ENCODE measurements around the gene PCNX2. TPM values are rescaled to one million over a fixed set of nuclear protein-coding genes. Genes with fewer than 3 reads are reported as not detected.

Gene PCNX2
- total and polyA plus RNA-seq, 2 donors (not counting 1 experiment from before 2014, with no cell fraction given): 17.6 to 34.7 TPM

DNA sequence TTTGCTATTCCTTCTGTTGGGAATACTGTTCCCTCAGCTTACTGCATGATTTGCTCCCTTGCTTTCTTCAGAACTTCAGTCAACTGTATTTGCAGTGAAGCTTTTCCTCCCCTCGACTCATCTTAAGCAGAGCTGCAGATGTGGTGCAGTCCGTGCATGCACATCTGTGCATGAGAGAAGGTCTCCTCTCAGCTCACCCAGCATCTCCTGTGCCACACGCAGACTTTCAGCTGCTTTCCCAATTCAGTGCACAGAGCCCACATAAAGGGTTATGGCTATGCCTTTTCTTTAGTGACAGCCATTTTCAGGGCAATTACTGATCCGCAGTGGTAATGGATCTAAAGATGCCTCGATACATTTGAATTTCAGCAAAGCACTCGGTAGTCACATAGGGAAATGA lies 358.6 kb downstream of the PCNX2 start:
- no peak overlapping the region for H3K27ac Mint-ChIP-seq
- Histone ChIP-seq H3K4me1 (ENCODE audit: control insufficient read depth in 2 of 2, insufficient read depth in 2 of 2, low read length in 2 of 2) (no peaks in the 10 kb centered on the region), H4K20me1 (ENCODE audit: control insufficient read depth, insufficient read depth, low read length, poor library complexity, severe bottlenecking) (no peaks in the 10 kb centered on the region), H3K27ac (ENCODE audit: low read length in 2 of 2) (no peak overlapping the region), H3K36me3 (replicated peaks in 1 of 2; ENCODE audit: control extremely low read depth in 1 of 2, control insufficient read depth in 1 of 2, extremely low read depth in 1 of 2, insufficient read depth in 2 of 2, low read length in 1 of 2) (no peaks in the 10 kb centered on the region), H3K9ac (ENCODE audit: low read length) (no peak overlapping the region), H3K4me3 (ENCODE audit: control extremely low read depth in 1 of 5, extremely low read depth in 1 of 5, insufficient read depth in 1 of 5, low read depth in 2 of 5, low read length in 4 of 5) (no peak overlapping the region), H3K79me2 (ENCODE audit: control insufficient read depth, insufficient read depth, low read length) (no peaks in the 10 kb centered on the region), H3K9me3 (ENCODE audit: control extremely low read depth in 1 of 3, control insufficient read depth in 2 of 3, insufficient read depth in 1 of 3, low read length in 2 of 3) (no peaks in the 10 kb centered on the region), H2AFZ (ENCODE audit: insufficient read depth, low read depth, low read length, poor library complexity, severe bottlenecking) (no peak overlapping the region), H3K27me3 (replicated peaks in 1 of 4; ENCODE audit: control extremely low read depth in 1 of 4, control insufficient read depth in 3 of 4, insufficient read depth in 4 of 4, low read length in 3 of 4) (peaks cover 0 to 2% (median 0%) of the 10 kb centered on the region in 4 experiments), H3K4me2 (replicated peaks; ENCODE audit: low read depth, low read length, poor library complexity, severe bottlenecking) (no peak overlapping the region)
- 100% methylated on average over 5 of the region's 6 CpGs for WGBS (ENCODE audit: insufficient coverage)
- POLR2A ChIA-PET: no interaction called here
- CTCF ChIA-PET: no interaction called here
- peaks cover 5% of the 10 kb centered on the region for H3K9me3 Mint-ChIP-seq (ENCODE audit: insufficient read depth)
- no peak for DNase-seq
- intact Hi-C loops (cut with micrococcal nuclease): no loop called here
- TF ChIP-seq, protein P1, sequence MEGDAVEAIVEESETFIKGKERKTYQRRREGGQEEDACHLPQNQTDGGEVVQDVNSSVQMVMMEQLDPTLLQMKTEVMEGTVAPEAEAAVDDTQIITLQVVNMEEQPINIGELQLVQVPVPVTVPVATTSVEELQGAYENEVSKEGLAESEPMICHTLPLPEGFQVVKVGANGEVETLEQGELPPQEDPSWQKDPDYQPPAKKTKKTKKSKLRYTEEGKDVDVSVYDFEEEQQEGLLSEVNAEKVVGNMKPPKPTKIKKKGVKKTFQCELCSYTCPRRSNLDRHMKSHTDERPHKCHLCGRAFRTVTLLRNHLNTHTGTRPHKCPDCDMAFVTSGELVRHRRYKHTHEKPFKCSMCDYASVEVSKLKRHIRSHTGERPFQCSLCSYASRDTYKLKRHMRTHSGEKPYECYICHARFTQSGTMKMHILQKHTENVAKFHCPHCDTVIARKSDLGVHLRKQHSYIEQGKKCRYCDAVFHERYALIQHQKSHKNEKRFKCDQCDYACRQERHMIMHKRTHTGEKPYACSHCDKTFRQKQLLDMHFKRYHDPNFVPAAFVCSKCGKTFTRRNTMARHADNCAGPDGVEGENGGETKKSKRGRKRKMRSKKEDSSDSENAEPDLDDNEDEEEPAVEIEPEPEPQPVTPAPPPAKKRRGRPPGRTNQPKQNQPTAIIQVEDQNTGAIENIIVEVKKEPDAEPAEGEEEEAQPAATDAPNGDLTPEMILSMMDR (IDR thresholded peaks at IDR 0.05): no peak
- TF ChIP-seq EZH2 (IDR thresholded peaks at IDR 0.05; ENCODE audit: borderline replicate concordance, insufficient read depth, low read depth, low read length, poor library complexity, severe bottlenecking): no peak
- peaks cover 20% of the 10 kb centered on the region for H3K27me3 Mint-ChIP-seq
- no peak for ATAC-seq (ENCODE audit: low read depth)
- H3K4me3 Mint-ChIP-seq: no peak overlapping the region
- no peaks in the 10 kb centered on the region for H3K4me1 Mint-ChIP-seq

Other genes starting within 250 kb of the PCNX2 start
- 3.3 and 3.7 TPM in 2 replicates for gene MAP3K21, start 32.0 kb upstream of the PCNX2 start, total RNA-seq
- gene MAP3K21, start 32.0 kb upstream of the PCNX2 start, polyA plus RNA-seq: 1.5 and 1.9 TPM in 2 replicates

Measured in B cell (primary cell).